GM12801 (cell line): ENCODE measurements around the gene NKAIN2.

Experiments
- CTCF ChIP-seq: IDR thresholded peaks from one replicate; pipeline ENCODE4 v1.5.1; 2011; ENCODE audit warnings: control low read depth; ENCODE audit not compliant: insufficient read length; ENCODE audit errors: extremely low read depth

NKAIN2 gene

GRCh38 chr6:124551711-124552233, 748.1 kb downstream of the NKAIN2 start:
- no peak for TF ChIP-seq CTCF

- no peak for TF ChIP-seq CTCF
Observed at GRCh38 chr6:124557873-124558272, 754.2 kb downstream of the NKAIN2 start.

- no peak for TF ChIP-seq CTCF
Observed at GRCh38 chr6:124560873-124561567, 757.4 kb downstream of the NKAIN2 start.

- no peak for TF ChIP-seq CTCF
Observed at GRCh38 chr6:124561635-124562130, 758.0 kb downstream of the NKAIN2 start.

- no peak for TF ChIP-seq CTCF
Observed at GRCh38 chr6:124567401-124567800, 763.7 kb downstream of the NKAIN2 start.

GRCh38 chr6:124573953-124574352, 770.3 kb downstream of the NKAIN2 start:
- no peak for TF ChIP-seq CTCF

GRCh38 chr6:124577734-124578281, 774.1 kb downstream of the NKAIN2 start:
- TF ChIP-seq CTCF, result no peak
